Measurements from ENCODE around the gene S100PBP.

GRCh38 chr1:32780628-32781234, 36.7 kb upstream of the S100PBP start:
- TF ChIP-seq CTCF (IDR thresholded peaks at IDR 0.05) (no peak), POLR2A (IDR thresholded peaks at IDR 0.05) (no peak)
